HG03439 (cell line): Measurements from ENCODE around the gene NCLN.
"Not testable (repeated sequence)": the region's sequence is repeated elsewhere in the genome, so short reads cannot be mapped to it uniquely, and the experiment has no call there.

Source experiments
- ATAC-seq: cut with Tn5 transposase; IDR thresholded peaks from one replicate; pipeline ENCODE4 v1.9.1; 2021; ENCODE audit warnings: mild to moderate bottlenecking, moderate library complexity; ENCODE audit not compliant: unreplicated experiment

Gene NCLN

GRCh38 chr19:3179739-3180293, 5.9 kb upstream of the NCLN start:
- ATAC-seq: peak; percentile 24

DNA sequence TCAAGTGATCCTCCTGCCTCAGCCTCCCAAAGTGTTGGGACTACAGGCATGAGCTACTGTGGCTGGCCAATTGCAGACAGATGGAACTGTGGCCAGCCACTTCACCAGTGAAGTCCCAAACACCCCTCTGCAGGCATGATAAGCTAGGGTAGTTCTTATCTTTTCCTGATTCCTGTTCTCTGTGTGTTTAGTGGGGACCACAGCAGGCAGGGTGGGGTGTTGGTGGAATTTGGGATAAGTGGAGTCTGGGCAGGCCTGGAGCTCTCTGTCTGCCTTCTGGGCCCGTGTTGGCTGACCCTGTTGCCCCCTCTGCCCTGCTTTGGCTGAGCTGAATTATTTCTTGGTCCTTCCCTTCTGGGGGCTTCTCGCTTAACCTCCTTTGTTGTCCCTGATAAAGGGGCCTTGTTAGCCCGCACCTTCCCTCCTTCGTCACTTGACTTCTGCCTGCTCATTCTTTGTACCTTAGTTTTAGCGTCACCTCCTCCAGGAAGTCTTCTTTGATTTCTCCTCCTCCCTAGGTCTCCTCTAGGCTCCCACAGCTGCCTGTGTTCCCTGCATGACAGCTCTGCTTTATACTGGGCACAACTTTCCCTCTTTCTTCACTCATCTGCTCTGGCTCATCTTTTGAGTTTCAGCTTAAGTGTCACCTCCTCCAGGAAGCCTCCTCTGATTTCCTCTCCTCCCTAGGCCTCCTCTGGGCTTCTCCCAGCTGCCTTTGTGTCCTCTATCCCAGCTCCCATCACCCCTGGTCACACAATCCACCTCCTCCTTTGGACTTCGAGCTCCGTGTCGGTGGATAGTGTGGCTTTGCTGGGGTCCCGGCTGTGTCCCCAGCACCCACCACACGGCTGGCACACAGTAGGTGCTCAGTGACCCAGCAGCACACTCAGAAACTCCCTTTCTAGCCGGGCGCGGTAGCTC, 1.7 kb upstream of the NCLN start:
- no peak for ATAC-seq

DNA sequence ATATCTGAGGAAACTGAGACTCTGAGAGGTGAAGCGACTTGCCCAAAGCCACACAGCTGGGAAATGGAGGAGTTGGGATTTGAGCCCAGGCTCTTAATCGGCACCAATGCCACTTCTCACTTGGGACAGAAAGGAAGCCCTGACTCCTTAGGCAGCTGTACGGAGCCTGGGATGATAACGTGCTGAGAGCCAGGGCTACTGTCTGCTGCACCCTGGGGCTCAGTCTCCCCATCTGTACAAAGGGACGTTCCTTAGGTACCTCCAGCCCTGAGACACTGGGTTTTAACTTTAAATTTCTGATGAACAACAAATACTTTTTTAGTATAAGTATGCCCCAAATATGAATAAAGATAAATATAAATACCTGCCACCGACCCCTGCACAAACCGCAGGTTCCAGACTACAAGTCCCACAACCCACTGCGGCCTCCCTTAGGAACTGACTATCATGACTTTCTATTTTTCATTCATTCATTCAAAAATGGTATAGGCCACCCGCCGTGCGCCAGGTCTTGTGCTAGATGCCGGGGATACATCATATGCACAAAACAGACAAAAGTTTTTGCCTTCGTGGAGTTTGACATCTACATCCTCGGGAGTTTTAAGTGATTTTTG, 776 bp upstream of the NCLN start:
- ATAC-seq: peak; percentile 21

GRCh38 chr19:3186160-3186688, 494 bp downstream of the NCLN start:
- ATAC-seq: no peak

- ATAC-seq: no peak
Observed at GRCh38 chr19:3186891-3187661, 1.3 kb downstream of the NCLN start.

GRCh38 chr19:3187662-3188511, 2.2 kb downstream of the NCLN start:
- ATAC-seq: no peak

DNA sequence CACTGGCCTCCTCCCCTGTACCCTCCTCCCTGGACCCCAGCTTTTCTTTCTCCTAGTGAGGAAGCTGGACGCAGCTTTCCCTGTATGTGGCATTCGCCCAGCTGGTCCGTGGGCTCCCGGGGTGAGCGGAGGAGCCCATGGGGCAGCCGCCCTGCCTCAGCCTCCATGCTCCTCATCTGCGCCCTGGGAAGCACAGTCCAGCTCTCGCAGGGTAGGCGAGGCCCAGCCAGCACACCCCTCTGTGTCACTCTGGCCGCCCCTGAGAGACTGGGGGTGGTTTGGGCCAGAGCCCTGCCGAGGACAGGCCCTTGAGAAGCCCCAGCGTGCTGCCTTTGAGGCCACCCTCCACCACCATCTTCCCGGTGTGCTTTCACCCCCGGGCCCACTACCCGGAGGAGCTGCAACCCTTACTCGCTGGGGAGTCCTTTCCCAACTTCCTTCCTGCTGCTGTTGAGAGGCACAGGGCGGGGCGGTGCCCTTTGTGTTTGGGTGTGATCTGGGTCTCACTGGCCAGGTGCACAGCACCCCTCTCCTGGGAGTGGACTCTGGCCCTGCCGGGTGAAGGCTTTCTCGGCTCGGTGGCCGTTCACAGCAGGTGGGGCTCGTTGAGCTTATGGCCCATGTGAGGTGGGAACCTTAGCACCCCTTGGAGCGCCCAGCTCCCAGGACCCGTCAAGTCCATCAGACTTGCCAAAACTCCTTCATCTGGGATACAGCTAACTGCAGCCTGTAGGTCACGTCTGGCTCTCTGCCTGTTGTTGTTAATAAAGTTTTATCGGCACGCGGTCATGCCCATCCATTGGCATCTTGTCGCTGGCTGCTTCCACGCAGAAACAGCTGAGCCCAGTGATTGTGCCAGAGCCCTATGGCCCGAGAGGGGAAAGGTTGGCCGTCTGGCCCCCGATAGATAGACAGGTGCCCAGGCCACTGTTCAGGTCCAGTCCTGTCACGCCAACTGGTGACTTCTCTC, 3.2 kb downstream of the NCLN start:
- ATAC-seq: no peak

DNA sequence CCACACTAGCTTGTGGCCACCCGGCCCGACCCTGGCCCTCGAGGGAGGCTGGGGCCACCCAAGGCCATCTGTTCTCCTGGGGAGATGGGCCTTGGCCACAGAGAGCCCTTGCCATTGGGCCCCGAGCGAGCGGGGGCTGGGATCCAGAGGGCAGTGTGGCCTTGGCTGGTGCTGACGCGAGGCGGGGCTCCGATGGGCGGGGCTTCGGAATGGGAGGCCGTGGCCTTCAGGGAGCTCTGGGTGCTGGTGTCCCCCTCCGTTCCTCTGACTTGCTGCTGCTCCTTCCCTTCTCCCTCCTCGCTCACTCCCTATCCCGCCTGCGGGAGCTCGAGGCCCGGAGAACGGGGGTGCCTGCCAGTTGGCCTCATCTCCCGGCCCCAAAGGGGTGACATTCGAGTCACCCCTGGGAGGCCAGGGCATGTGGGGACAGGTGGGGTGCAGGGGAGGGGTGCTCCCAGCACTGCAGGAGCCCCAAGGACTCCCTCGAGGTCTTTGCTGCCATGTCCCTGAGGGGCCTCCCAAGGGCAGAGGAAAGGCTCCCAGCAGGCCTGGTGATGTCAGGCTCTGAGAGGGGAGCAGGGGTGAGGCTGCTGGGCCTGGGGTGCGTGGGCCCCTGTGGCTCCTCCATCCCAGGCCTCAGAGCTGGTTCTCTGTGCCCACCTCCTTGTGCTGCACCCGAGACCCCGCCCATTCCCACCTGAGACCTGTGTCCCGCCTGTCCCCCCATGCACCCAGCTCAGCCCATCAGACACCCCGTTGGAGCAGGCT, 4.2 kb downstream of the NCLN start:
- no peak for ATAC-seq

- no peak for ATAC-seq
Observed at GRCh38 chr19:3190470-3190770, 4.7 kb downstream of the NCLN start.

DNA sequence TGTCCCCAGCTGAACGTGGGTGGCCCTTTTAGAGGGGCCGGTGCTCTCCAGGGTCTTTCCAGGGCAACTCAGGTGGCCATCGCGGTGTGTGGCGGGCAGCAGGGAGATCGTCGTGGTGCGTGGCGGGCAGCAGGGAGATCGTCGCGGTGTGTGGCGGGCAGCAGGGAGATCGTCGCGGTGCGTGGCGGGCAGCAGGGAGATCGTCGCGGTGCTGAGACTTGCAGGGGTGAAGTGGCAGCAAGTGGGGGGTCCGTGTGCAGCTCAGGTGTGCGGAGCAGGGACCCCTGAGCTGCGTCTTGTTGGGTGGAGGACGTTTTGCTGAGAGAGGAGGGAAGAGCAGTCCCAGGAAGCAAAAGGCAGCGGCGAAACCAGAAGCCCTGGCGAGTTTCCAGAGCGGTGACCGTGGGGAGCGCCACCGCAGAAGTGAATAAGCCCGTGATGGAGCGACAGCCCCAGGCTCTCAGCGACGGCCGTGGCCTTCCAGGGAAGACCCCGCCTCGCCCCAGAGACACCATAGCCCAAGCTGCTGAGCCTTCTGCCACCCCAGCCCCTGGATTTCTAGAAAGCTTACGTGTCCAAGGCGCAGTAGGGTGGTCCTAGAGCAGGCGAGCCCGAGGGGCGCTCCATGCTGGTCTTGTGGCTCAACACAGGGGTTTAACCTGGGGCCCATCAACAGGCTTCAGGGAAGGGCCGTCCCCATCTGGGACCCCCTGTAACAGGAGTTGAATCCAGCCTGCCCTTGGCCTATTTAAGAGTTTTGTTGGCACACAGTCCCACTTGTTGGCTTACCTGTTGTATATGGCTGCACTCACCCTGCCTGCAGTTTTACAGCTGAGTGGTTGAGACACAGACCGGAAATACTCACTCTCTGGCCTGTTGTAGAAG, 5.4 kb downstream of the NCLN start:
- ATAC-seq: no peak

DNA sequence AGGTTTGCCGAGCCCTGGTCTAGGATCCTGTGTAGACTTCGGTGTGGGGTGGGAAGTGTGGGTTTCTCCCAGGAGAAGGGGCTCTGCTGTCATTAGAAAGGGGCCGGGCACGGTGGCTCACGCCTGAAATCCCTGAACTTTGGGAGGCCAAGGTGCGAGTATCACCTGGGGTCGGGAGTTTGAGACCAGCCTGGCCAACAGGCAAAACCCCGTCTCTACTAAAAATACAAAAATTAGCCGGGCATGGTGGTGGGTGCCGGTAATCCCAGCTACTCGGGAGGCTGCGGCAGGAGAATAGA, 6.0 kb downstream of the NCLN start:
- ATAC-seq: not testable (repeated sequence)

- ATAC-seq: no peak
Observed at GRCh38 chr19:3192228-3192635, 6.5 kb downstream of the NCLN start.

- no peak for ATAC-seq
Observed at GRCh38 chr19:3192684-3193083, 7.0 kb downstream of the NCLN start.

DNA sequence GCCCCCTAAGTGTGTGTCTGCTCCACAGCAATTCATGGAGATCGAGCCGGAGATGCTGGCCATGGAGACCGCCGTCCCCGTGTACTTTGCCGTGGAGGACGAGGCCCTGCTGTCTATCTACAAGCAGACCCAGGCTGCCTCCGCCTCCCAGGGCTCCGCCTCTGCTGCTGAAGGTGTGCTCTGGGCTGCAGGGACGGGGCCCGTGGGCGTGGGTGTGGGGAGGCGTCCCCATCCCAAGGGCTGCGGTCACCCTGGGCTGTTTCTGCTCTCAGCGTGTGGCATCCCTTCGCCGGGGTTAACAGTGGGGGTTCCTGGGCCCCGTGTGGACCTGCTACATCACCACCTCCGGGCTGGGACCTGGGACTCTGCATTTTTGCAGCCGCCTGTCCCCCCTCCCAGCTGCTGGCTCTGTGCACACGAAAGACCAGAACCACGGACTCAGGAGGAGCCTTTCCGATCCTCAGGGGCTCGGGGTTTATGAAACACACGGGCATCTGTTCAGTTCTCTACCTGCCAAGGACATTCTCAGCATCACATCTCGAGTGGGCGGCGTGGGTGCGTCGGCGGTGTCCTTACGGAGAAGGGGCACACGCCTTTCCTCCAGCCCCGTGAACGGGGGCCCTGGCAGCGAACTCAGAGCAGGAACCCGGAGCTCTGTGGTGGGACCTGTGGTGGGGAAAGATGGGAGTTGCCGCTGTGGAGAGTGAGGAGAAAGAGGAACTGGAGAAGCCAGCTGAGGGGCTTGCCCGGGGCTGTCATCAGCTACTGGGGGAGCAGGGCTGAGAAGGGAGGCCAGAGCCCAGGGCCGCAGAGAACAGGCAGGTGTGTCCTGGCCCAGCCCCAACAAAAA, 7.8 kb downstream of the NCLN start:
- no peak for ATAC-seq

DNA sequence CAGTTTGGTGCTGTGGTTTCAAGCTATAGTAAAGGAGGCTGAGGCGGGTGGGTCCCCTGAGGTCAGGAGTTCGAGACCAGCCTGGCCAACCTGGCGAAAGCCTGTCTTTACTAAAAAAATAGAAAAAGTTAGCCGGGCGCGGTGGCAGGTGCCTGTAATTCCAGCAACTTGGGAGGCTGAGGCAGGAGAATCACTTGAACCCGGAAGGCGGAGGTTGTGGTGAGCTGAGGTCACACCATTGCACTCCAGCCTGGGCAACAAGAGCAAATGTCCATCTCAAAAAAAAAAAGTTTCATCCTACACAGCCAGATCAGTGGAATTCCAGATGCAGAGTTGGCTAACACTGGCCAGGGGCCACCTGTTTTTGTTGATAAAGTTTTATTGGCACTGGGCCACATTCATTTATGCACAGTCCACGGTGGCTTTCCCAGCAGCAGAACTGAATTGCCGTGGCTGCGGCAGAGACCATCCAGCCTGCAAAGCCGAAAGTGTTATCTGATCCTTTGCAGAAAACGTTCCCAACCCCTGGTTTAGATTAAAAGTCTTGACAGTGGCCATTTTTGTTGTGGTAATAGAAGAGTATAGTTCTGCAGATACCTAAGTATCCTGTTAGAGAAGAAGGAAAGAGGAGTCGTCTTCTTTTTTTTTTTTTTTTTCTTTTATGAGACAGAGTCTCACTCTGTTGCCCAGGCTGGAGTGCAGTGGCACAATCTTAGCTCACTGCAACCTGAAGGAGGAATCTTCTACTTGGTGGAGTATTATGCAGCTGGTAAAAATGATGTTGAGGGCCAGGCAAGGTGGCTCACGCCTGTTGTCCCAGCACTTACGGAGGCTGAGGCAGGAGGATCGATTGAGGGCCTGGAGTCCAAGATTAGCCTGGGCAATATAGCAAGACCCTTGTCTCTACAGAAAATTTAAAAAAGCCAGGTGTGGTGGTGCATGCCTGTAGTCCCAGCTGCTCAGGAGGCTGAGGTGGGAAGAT, 8.7 kb downstream of the NCLN start:
- no peak for ATAC-seq
